HG03354 (cell line): ENCODE data around the gene ATP11B.
"Not testable (repeated sequence)": the region's sequence is repeated elsewhere in the genome, so short reads cannot be mapped to it uniquely, and the experiment has no call there.

Source experiments
- ATAC-seq: cut with Tn5 transposase; IDR thresholded peaks from one replicate; pipeline ENCODE4 v1.9.1; 2021; ENCODE audit warnings: mild to moderate bottlenecking; ENCODE audit not compliant: unreplicated experiment, poor library complexity, severe bottlenecking

ATP11B gene

GRCh38 chr3:182822260-182822659 is 29.0 kb downstream of the ATP11B start:
- ATAC-seq = not testable (repeated sequence)

- no peak for ATAC-seq
These were observed 31.7 kb downstream of the ATP11B start for GRCh38 chr3:182824957-182825356.

GRCh38 chr3:182829761-182830405 is 36.6 kb downstream of the ATP11B start:
- ATAC-seq = no peak

GRCh38 chr3:182837855-182838454 is 44.7 kb downstream of the ATP11B start:
- no peak for ATAC-seq

- ATAC-seq = no peak
These were observed 50.2 kb downstream of the ATP11B start for GRCh38 chr3:182843478-182843877.

- ATAC-seq = no peak
These were observed 55.6 kb downstream of the ATP11B start for GRCh38 chr3:182848906-182849305.

- ATAC-seq = no peak
These were observed 61.8 kb downstream of the ATP11B start for GRCh38 chr3:182855076-182855475.

GRCh38 chr3:182861348-182861747 is 68.0 kb downstream of the ATP11B start:
- no peak for ATAC-seq

GRCh38 chr3:182862159-182862860 is 69.0 kb downstream of the ATP11B start:
- no peak for ATAC-seq

- no peak for ATAC-seq
These were observed 75.8 kb downstream of the ATP11B start for GRCh38 chr3:182869059-182869458.

GRCh38 chr3:182870917-182871316 is 77.6 kb downstream of the ATP11B start:
- ATAC-seq = not testable (repeated sequence)

GRCh38 chr3:182879031-182879611 is 85.8 kb downstream of the ATP11B start:
- ATAC-seq = no peak

GRCh38 chr3:182886497-182886896 is 93.2 kb downstream of the ATP11B start:
- no peak for ATAC-seq

- ATAC-seq = no peak
These were observed 96.8 kb downstream of the ATP11B start for GRCh38 chr3:182889948-182890629.

GRCh38 chr3:182891364-182891763 is 98.1 kb downstream of the ATP11B start:
- ATAC-seq = no peak

- ATAC-seq = no peak
These were observed 98.9 kb downstream of the ATP11B start for GRCh38 chr3:182892226-182892625.

GRCh38 chr3:182895513-182896112 is 102.3 kb downstream of the ATP11B start:
- no peak for ATAC-seq

- no peak for ATAC-seq
These were observed 103.2 kb downstream of the ATP11B start for GRCh38 chr3:182896553-182896952.

GRCh38 chr3:182902236-182902635 is 108.9 kb downstream of the ATP11B start:
- no peak for ATAC-seq

- no peak for ATAC-seq
These were observed 110.9 kb downstream of the ATP11B start for GRCh38 chr3:182904164-182904563.
